ENCODE data around the gene AFF3. TPM values are rescaled to one million over a fixed set of nuclear protein-coding genes. Genes with fewer than 3 reads are reported as not detected.

The AFF3 gene
- 0.26 and 0.50 TPM in 2 replicates for total RNA-seq
- 0.24 and 2.5 TPM in 2 replicates for polyA plus RNA-seq
- polyA plus RNA-seq (2012): 0.23 and 1.3 TPM in 2 replicates
- 9.2 TPM in 1 of 2 replicates, not detected in the other for polyA minus RNA-seq (ENCODE audit: low replicate concordance)

- H3K36me3 ChIP-seq (ENCODE audit: control insufficient read depth, insufficient read depth, low read length): no peaks in the 10 kb centered on the region
- H3K9me3 ChIP-seq (ENCODE audit: control insufficient read depth, insufficient read depth, low read depth, low read length): no peaks in the 10 kb centered on the region
- no peak for DNase-seq (ENCODE audit: low read depth in 2 of 2)
- no peaks in the 10 kb centered on the region for H3K79me2 ChIP-seq (ENCODE audit: control insufficient read depth, insufficient read depth, low read length)
- no peaks in the 10 kb centered on the region for H3K27me3 ChIP-seq (ENCODE audit: control insufficient read depth, insufficient read depth, low read length)
- no peak within 1 kb of the TSS for H3K4me3 ChIP-seq (replicated peaks in 1 of 4; ENCODE audit: control extremely low read depth in 1 of 4, insufficient read depth in 1 of 4, low read depth in 3 of 4, low read length in 4 of 4)
- H3K4me1 ChIP-seq (ENCODE audit: control insufficient read depth, extremely low read depth, insufficient read depth, low read length): no peaks in the 10 kb centered on the region
- H3K9ac ChIP-seq (ENCODE audit: insufficient read depth, low read length): no peak within 1 kb of the TSS
- no peak within 1 kb of the TSS for H3K27ac ChIP-seq (ENCODE audit: insufficient read depth, low read length)
- TF ChIP-seq CTCF (conservative IDR thresholded peaks at IDR 0.05 in 1 of 2, IDR thresholded peaks at IDR 0.05 in 1 of 2; ENCODE audit: low read depth in 1 of 2, low read length in 2 of 2) (no peak), EZH2 (IDR thresholded peaks at IDR 0.05; ENCODE audit: low read length, missing control alignments) (no peak)
- H4K20me1 ChIP-seq (ENCODE audit: control insufficient read depth, extremely low read depth, insufficient read depth, low read length): no peaks in the 10 kb centered on the region
- no peak within 1 kb of the TSS for H2AFZ ChIP-seq (ENCODE audit: low read length)
- no peak within 1 kb of the TSS for H3K4me2 ChIP-seq (ENCODE audit: extremely low read depth, insufficient read depth, low read length)
Observed at GRCh38 chr2:100142393-100142792, at the start of gene AFF3. AFF3 (minus strand) TSS chr2:100142590; CDS start chr2:100104454, 38,136 bp downstream.

- TF ChIP-seq CTCF (conservative IDR thresholded peaks at IDR 0.05 in 1 of 2, IDR thresholded peaks at IDR 0.05 in 1 of 2; ENCODE audit: low read depth in 1 of 2, low read length in 2 of 2) (no peak), EZH2 (IDR thresholded peaks at IDR 0.05; ENCODE audit: low read length, missing control alignments) (no peak)
- Histone ChIP-seq H3K27me3 (ENCODE audit: control insufficient read depth, insufficient read depth, low read length) (no peaks in the 10 kb centered on the region), H4K20me1 (ENCODE audit: control insufficient read depth, extremely low read depth, insufficient read depth, low read length) (no peaks in the 10 kb centered on the region), H3K9me3 (ENCODE audit: control insufficient read depth, insufficient read depth, low read depth, low read length) (no peaks in the 10 kb centered on the region), H2AFZ (ENCODE audit: low read length) (no peak overlapping the region), H3K27ac (ENCODE audit: insufficient read depth, low read length) (no peak overlapping the region), H3K4me1 (ENCODE audit: control insufficient read depth, extremely low read depth, insufficient read depth, low read length) (no peaks in the 10 kb centered on the region), H3K79me2 (ENCODE audit: control insufficient read depth, insufficient read depth, low read length) (no peaks in the 10 kb centered on the region), H3K4me3 (replicated peaks in 1 of 4; ENCODE audit: control extremely low read depth in 1 of 4, insufficient read depth in 1 of 4, low read depth in 3 of 4, low read length in 4 of 4) (no peak overlapping the region), H3K36me3 (ENCODE audit: control insufficient read depth, insufficient read depth, low read length) (no peaks in the 10 kb centered on the region), H3K4me2 (ENCODE audit: extremely low read depth, insufficient read depth, low read length) (no peak overlapping the region), H3K9ac (ENCODE audit: insufficient read depth, low read length) (no peak overlapping the region)
- no peak for DNase-seq (ENCODE audit: low read depth in 2 of 2)
Observed at GRCh38 chr2:100189387-100189786, 47.0 kb upstream of the AFF3 start.

GRCh38 chr2:100188326-100188725 lies 45.9 kb upstream of the AFF3 start:
- Histone ChIP-seq H3K27ac (ENCODE audit: insufficient read depth, low read length) (no peak overlapping the region), H3K36me3 (ENCODE audit: control insufficient read depth, insufficient read depth, low read length) (no peaks in the 10 kb centered on the region), H3K4me3 (replicated peaks in 1 of 4; ENCODE audit: control extremely low read depth in 1 of 4, insufficient read depth in 1 of 4, low read depth in 3 of 4, low read length in 4 of 4) (no peak overlapping the region), H3K4me1 (ENCODE audit: control insufficient read depth, extremely low read depth, insufficient read depth, low read length) (no peaks in the 10 kb centered on the region), H4K20me1 (ENCODE audit: control insufficient read depth, extremely low read depth, insufficient read depth, low read length) (no peaks in the 10 kb centered on the region), H2AFZ (ENCODE audit: low read length) (no peak overlapping the region), H3K27me3 (ENCODE audit: control insufficient read depth, insufficient read depth, low read length) (no peaks in the 10 kb centered on the region), H3K9me3 (ENCODE audit: control insufficient read depth, insufficient read depth, low read depth, low read length) (no peaks in the 10 kb centered on the region), H3K4me2 (ENCODE audit: extremely low read depth, insufficient read depth, low read length) (no peak overlapping the region), H3K79me2 (ENCODE audit: control insufficient read depth, insufficient read depth, low read length) (no peaks in the 10 kb centered on the region), H3K9ac (ENCODE audit: insufficient read depth, low read length) (no peak overlapping the region)
- TF ChIP-seq EZH2 (IDR thresholded peaks at IDR 0.05; ENCODE audit: low read length, missing control alignments) (no peak), CTCF (conservative IDR thresholded peaks at IDR 0.05 in 1 of 2, IDR thresholded peaks at IDR 0.05 in 1 of 2; ENCODE audit: low read depth in 1 of 2, low read length in 2 of 2) (no peak)
- DNase-seq (ENCODE audit: low read depth in 2 of 2): no peak

Measured in fibroblast of lung (primary cell).